Subcutaneous adipose tissue (tissue), 4 donors: ENCODE measurements around the gene LARGE1. TPM values are rescaled to one million over a fixed set of nuclear protein-coding genes. Genes with fewer than 3 reads are reported as not detected.

Source experiments
- total RNA-seq, 4 donors: library from RNA; depleted of rRNA; stranded (reverse); fragments of >200 nt; gene quantifications; one replicate each; pipeline ENCODE4 v1.1.0, GENCODE V29; 2016
- TF ChIP-seq, protein P1 (sequence below): fragments of 450-650 bp; IDR thresholded peaks from one replicate; pipeline ENCODE4 v1.5.1; 2016; ENCODE audit warnings: low read depth, mild to moderate bottlenecking, control low read depth, antibody characterized with exemption, moderate library complexity

Gene LARGE1
- total RNA-seq, 4 donors from 2014 or later, result 19.4 to 28.8 (median 22.1) TPM

- TF ChIP-seq, protein P1, sequence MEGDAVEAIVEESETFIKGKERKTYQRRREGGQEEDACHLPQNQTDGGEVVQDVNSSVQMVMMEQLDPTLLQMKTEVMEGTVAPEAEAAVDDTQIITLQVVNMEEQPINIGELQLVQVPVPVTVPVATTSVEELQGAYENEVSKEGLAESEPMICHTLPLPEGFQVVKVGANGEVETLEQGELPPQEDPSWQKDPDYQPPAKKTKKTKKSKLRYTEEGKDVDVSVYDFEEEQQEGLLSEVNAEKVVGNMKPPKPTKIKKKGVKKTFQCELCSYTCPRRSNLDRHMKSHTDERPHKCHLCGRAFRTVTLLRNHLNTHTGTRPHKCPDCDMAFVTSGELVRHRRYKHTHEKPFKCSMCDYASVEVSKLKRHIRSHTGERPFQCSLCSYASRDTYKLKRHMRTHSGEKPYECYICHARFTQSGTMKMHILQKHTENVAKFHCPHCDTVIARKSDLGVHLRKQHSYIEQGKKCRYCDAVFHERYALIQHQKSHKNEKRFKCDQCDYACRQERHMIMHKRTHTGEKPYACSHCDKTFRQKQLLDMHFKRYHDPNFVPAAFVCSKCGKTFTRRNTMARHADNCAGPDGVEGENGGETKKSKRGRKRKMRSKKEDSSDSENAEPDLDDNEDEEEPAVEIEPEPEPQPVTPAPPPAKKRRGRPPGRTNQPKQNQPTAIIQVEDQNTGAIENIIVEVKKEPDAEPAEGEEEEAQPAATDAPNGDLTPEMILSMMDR, result no peak
Observed at GRCh38 chr22:33275073-33275443, 645.2 kb downstream of the LARGE1 start.

DNA sequence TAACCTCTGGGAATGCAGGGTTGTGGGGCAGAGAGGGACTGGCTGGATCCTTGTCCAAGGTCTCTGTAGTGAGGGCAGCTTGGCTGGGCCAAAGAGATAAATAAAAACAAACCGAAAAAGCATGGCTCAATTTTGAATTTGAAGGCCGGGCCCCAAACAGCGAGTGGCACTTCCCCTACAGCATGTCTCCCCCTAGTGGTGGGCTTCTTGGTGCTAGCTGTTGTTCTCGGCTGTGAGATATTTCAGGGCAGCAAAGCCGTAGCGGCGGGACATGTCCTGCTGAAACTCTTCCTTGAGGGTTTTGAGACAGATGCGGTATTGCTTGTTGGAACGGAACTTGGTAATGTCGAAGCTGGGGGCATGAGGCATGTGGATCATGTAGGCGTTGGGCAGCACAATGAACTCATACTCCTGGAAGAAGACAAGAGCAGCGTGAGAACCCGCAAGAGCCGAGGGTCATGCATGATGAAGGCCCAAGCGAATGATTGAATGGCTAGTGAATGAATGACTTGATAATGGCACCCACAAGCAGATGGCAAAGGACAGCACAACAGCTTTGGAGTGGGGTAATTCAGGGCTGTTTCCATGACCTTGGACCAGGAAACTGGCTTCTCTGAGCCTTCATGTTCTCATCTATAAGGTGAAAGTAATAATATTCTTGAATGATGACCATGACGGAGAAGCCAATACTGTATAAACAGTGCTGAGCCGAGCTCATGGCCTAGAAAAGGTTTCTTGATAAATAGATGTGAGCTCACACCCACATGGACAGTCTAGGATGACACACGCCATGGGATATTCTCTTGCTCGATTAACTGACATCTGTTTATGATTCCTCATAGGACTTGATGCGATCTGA lies 645.8 kb downstream of the LARGE1 start:
- TF ChIP-seq, protein P1, result no peak

DNA sequence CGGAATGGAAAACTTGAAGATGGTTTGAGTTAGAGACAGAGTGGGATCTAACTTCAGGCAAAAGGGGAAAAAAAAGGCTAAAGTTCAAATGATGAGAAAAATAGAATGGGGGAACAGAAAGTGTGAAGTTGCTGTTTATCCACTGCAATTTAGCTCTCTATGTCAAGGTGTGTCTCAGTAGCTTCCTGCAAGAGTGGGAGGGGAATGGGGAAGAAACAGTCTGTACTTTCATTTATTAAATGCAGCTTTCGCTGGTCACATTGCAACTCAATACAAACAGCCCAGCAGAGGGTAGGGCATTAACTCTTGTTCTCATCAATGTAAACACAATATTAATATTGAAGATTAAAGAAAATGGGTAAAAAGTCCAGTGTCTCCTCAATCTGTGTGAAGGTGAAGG lies 647.4 kb downstream of the LARGE1 start:
- TF ChIP-seq, protein P1, result no peak

- TF ChIP-seq, protein P1, result no peak
Observed at GRCh38 chr22:33272180-33272579, 648.1 kb downstream of the LARGE1 start.

GRCh38 chr22:33271390-33272161 lies 648.7 kb downstream of the LARGE1 start:
- TF ChIP-seq, protein P1, result no peak

DNA sequence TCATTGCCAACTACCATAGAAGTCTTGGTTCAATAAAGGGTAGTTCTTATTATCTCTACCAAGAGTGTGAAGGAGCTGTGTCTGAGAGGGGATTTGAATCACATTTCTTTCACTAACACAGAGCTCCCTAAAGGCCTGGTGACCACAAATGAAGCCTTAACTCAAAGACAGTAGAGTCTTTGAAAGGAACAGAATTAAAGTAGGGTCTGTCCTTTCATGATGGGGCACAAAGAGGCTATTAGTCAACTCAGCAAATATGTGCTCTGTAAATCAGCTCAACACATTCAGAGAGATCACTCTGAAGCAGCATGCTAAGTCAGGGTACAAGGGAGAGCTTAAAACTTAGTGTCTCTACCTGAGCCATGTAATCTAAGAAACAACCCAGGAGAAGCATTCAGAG lies 649.7 kb downstream of the LARGE1 start:
- TF ChIP-seq, protein P1, result no peak

GRCh38 chr22:33261699-33262098 lies 658.6 kb downstream of the LARGE1 start:
- TF ChIP-seq, protein P1, result no peak
